Vagina (tissue), 2 donors: Measurements from ENCODE around the gene KRT5. TPM values are rescaled to one million over a fixed set of nuclear protein-coding genes. Genes with fewer than 3 reads are reported as not detected.
A peak's percentile ranks its signal among the peaks of the same experiment; 100 is the strongest.

Experiments
- DNase-seq, 2 donors: peaks; one replicate each; pipeline ENCODE4 v3.0.0-alpha.2; 2017; ENCODE audit errors: extremely low spot score in 2 of 2
- H3K27ac ChIP-seq: fragments of 200-600 bp; sonication (generic); one replicate; pipeline ENCODE4 v1.5.1; 2019
- H3K27me3 ChIP-seq: fragments of 200-600 bp; sonication (generic); one replicate; pipeline ENCODE4 v1.5.1; 2019
- H3K36me3 ChIP-seq, 2 donors: fragments of 200-600 bp; sonication (generic); one replicate each; pipeline ENCODE4 v1.5.1; 2017 to 2019
- H3K4me1 ChIP-seq: fragments of 200-600 bp; sonication (generic); one replicate; pipeline ENCODE4 v1.5.1; 2019
- H3K4me3 ChIP-seq, 2 donors: fragments of 200-600 bp; sonication (generic); 1 replicate in 1 of 2; 2 replicates in 1 of 2; pipeline ENCODE4 v1.5.1; 2016 to 2019
- H3K9me3 ChIP-seq: fragments of 200-600 bp; sonication (generic); one replicate; pipeline ENCODE4 v1.5.1; 2019
- CTCF ChIP-seq, 3 experiments: fragments of 450-650 bp in 2 of 3; fragments of 200-600 bp in 1 of 3; sonication (generic) in 1 of 3; IDR thresholded peaks; one replicate each; pipeline ENCODE4 v1.5.1; 2017 to 2019; ENCODE audit warnings: antibody characterized with exemption in 3 of 3, mild to moderate bottlenecking in 2 of 3, moderate library complexity in 2 of 3
- POLR2A ChIP-seq, 2 donors: fragments of 450-650 bp; IDR thresholded peaks; one replicate each; pipeline ENCODE4 v1.6.1; 2017; ENCODE audit warnings: antibody characterized with exemption in 2 of 2, mild to moderate bottlenecking in 2 of 2, moderate library complexity in 2 of 2
- POLR2AphosphoS5 ChIP-seq, 2 donors: sonication (generic); formaldehyde crosslinking; IDR thresholded peaks; one replicate each; pipeline ENCODE4 v1.9.0; 2017; ENCODE audit warnings: antibody characterized with exemption in 2 of 2, mild to moderate bottlenecking in 2 of 2, low read depth in 1 of 2; ENCODE audit not compliant: insufficient read depth in 1 of 2
- intact Hi-C: fragments of 100-400 bp; cut with DNase I; formaldehyde crosslinking; loops from one replicate; pipeline ENCODE4 v1.15.1; 2023
- total RNA-seq: library from RNA; depleted of rRNA; stranded (reverse); fragments of >200 nt; gene quantifications from one replicate; pipeline ENCODE4 v1.2.3, GENCODE V29; 2016

The KRT5 gene
- total RNA-seq, 1 donor from 2014 or later: 4,247 TPM

- peaks cover 12% of the 10 kb centered on the region for H3K4me1 ChIP-seq
- H3K27me3 ChIP-seq: no peaks in the 10 kb centered on the region
- H3K9me3 ChIP-seq: no peaks in the 10 kb centered on the region
- peak overlapping the region; percentile 47 for H3K27ac ChIP-seq
- TF ChIP-seq CTCF (IDR thresholded peaks at IDR 0.05) (no peak), POLR2A (IDR thresholded peaks at IDR 0.05) (no peak), POLR2AphosphoS5 (IDR thresholded peaks at IDR 0.05; ENCODE audit: insufficient read depth in 1 of 2, low read depth in 1 of 2) (no peak)
- peak overlapping the region in 1 of 2 donors; percentile 42 for H3K4me3 ChIP-seq
- peak; percentile 61 to 86 for DNase-seq
- intact Hi-C loops: no loop called here
- H3K36me3 ChIP-seq: no peaks in the 10 kb centered on the region
These were observed 3.0 kb downstream of the KRT5 start for GRCh38 chr12:52517005-52517835.

DNA sequence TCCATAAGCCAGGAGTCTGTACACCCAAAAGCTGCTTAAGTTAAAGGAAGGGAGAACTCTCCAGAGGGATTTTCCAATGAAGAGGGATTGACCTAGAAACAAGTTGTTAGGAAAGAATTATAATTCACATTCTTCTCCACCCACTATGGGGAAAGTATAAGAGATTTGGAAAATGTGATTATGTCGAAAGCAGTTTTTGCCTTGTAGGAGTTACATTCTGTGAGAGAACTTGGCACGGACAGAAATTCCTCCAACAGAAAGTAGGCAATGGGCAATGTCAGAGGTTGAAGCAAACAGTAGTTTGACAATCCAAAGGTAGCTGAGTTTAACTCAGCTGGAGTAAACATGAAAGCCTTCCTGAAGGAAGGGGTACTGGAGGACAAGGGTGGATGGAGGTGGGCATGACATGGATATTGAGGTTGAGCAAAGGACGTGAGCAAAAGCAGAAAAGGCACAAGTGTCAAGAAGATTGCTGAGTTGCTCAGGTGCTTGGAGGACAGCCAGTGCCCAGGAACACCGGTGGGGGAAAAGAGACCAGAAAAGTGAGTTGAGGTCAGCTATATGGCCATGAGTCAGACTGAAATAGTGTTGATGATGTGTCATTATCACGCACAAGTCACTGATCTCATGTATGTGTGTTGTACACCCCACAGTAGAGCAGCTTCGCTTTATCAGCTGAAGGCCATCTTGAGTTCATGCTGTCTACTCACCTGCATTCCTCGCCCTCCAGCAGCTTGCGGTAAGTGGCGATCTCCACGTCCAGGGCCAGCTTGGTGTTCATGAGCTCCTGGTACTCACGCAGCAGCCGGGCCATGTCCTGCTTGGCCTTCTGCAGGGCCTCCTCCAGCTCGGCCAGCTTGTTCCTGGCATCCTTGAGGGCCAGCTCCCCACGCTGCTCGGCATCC, 4.0 kb downstream of the KRT5 start:
- peak; percentile 85 to 86 for DNase-seq
- H3K4me3 ChIP-seq: peak overlapping the region in 1 of 2 donors; percentile 42
- peak overlapping the region; percentile 47 for H3K27ac ChIP-seq
- peaks cover 12% of the 10 kb centered on the region for H3K4me1 ChIP-seq
- H3K36me3 ChIP-seq: no peaks in the 10 kb centered on the region
- H3K27me3 ChIP-seq: no peaks in the 10 kb centered on the region
- intact Hi-C loops: no loop called here
- TF ChIP-seq POLR2AphosphoS5 (IDR thresholded peaks at IDR 0.05; ENCODE audit: insufficient read depth in 1 of 2, low read depth in 1 of 2): peak in 1 of 2 donors; percentile 56
- TF ChIP-seq POLR2A (IDR thresholded peaks at IDR 0.05): no peak
- H3K9me3 ChIP-seq: no peaks in the 10 kb centered on the region

DNA sequence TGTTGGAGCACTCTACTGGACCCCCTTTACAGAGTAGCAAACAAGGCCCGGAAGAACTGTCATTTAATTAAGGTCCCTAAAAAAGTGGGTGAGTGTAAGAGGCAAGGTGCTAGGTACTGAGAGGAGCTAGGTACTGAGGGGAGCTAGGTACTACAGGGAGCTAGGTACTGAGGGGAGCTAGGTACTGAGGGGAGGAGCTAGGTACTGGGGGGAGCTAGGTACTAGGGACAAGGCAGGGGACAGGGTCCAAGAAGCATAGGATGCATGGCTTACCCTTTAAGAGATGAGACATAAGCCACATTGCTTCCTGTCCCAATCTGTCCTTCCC, 4.9 kb downstream of the KRT5 start:
- peak in 1 of 2 donors; percentile 79 for DNase-seq
- Histone ChIP-seq H3K4me1 (peaks cover 12% of the 10 kb centered on the region), H3K27ac (peak overlapping the region; percentile 11), H3K9me3 (no peaks in the 10 kb centered on the region), H3K36me3 (no peaks in the 10 kb centered on the region), H3K27me3 (no peaks in the 10 kb centered on the region), H3K4me3 (peak overlapping the region in 1 of 2 donors; percentile 42)
- intact Hi-C loops: no loop called here
- TF ChIP-seq POLR2A (IDR thresholded peaks at IDR 0.05) (no peak), POLR2AphosphoS5 (IDR thresholded peaks at IDR 0.05; ENCODE audit: insufficient read depth in 1 of 2, low read depth in 1 of 2) (no peak), CTCF (IDR thresholded peaks at IDR 0.05) (no peak)

GRCh38 chr12:52514471-52515318, 5.5 kb downstream of the KRT5 start:
- peak; percentile 85 to 95 for DNase-seq
- no peaks in the 10 kb centered on the region for H3K27me3 ChIP-seq
- H3K9me3 ChIP-seq: no peaks in the 10 kb centered on the region
- intact Hi-C loops: no loop called here
- H3K4me1 ChIP-seq: peaks cover 12% of the 10 kb centered on the region
- H3K4me3 ChIP-seq: peak overlapping the region in 1 of 2 donors; percentile 42
- TF ChIP-seq POLR2AphosphoS5 (IDR thresholded peaks at IDR 0.05; ENCODE audit: insufficient read depth in 1 of 2, low read depth in 1 of 2) (peak in 1 of 2 donors; percentile 29), POLR2A (IDR thresholded peaks at IDR 0.05) (no peak)
- H3K27ac ChIP-seq: no peak overlapping the region
- no peaks in the 10 kb centered on the region for H3K36me3 ChIP-seq

DNA sequence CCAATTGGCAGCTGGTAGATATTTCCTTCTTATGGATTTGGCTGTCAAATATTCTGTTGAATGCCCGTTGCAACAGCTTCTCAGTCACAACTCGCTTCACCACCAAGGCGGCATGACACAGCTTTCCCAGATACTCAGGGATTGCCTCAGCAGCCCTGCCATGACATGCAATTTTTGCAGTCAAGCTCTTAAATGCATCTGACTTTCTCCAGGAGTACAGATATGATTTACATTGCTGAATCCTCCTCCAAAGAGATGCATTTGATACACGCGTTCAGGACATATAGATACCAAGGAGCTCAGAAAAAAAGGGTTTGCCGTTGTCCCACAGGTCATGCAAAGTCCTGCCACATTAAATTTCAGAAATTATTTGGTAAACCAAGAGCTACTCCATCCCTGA, 6.5 kb downstream of the KRT5 start:
- Histone ChIP-seq H3K4me3 (no peak overlapping the region), H3K36me3 (no peaks in the 10 kb centered on the region), H3K4me1 (peaks cover 12% of the 10 kb centered on the region), H3K27ac (no peak overlapping the region), H3K27me3 (no peaks in the 10 kb centered on the region), H3K9me3 (no peaks in the 10 kb centered on the region)
- intact Hi-C loops: no loop called here
- no peak for TF ChIP-seq CTCF (IDR thresholded peaks at IDR 0.05)
- no peak for TF ChIP-seq POLR2AphosphoS5 (IDR thresholded peaks at IDR 0.05; ENCODE audit: insufficient read depth in 1 of 2, low read depth in 1 of 2)
- TF ChIP-seq POLR2A (IDR thresholded peaks at IDR 0.05): no peak
- peak in 1 of 2 donors; percentile 69 for DNase-seq
